ENCODE results near the gene WIF1. TPM values are rescaled to one million over a fixed set of nuclear protein-coding genes. Genes with fewer than 3 reads are reported as not detected.
A peak's percentile ranks its signal among the peaks of the same experiment; 100 is the strongest.

The WIF1 gene
- 27.3 TPM for total RNA-seq

GRCh38 chr12:65121049-65121955, at the start of gene WIF1:
TSS of gene WIF1 (minus strand) at chr12:65121305. CDS start at chr12:65121191, 114 bp downstream.
- TF ChIP-seq CTCF (IDR thresholded peaks at IDR 0.05): no peak
- TF ChIP-seq POLR2A (IDR thresholded peaks at IDR 0.05): no peak
- no peak for TF ChIP-seq POLR2AphosphoS5 (IDR thresholded peaks at IDR 0.05; ENCODE audit: insufficient read depth in 1 of 2, low read depth in 1 of 2)
- no peaks in the 10 kb centered on the region for H3K9me3 ChIP-seq
- DNase-seq (ENCODE audit: extremely low spot score in 2 of 2): no peak
- no peaks in the 10 kb centered on the region for H3K27me3 ChIP-seq
- no peaks in the 10 kb centered on the region for H3K36me3 ChIP-seq
- peaks cover 8% of the 10 kb centered on the region for H3K4me1 ChIP-seq
- intact Hi-C loops (cut with DNase I): no loop called here
- H3K27ac ChIP-seq: no peak within 1 kb of the TSS
- H3K4me3 ChIP-seq: peak within 1 kb of the TSS; percentile 26 to 51

GRCh38 chr12:65170209-65170881, 49.2 kb upstream of the WIF1 start:
- TF ChIP-seq CTCF (IDR thresholded peaks at IDR 0.05): no peak
- TF ChIP-seq POLR2AphosphoS5 (IDR thresholded peaks at IDR 0.05; ENCODE audit: insufficient read depth in 1 of 2, low read depth in 1 of 2): peak in 1 of 2 donors; percentile 53
- TF ChIP-seq POLR2A (IDR thresholded peaks at IDR 0.05): no peak
- intact Hi-C loops (cut with DNase I): no loop called here
- Histone ChIP-seq H3K4me3 (peak overlapping the region; percentile 58 to 75), H3K9me3 (no peaks in the 10 kb centered on the region), H3K4me1 (peaks cover 59% of the 10 kb centered on the region), H3K27ac (peak overlapping the region; percentile 87), H3K36me3 (peaks cover 0 to 6% of the 10 kb centered on the region in 2 donors), H3K27me3 (no peaks in the 10 kb centered on the region)
- DNase-seq (ENCODE audit: extremely low spot score in 2 of 2): peak in 1 of 2 donors; percentile 90

GRCh38 chr12:65169320-65170208, 48.5 kb upstream of the WIF1 start, which contains the start of gene LEMD3:
TSS of gene LEMD3 (plus strand) at chr12:65169583. CDS start at chr12:65169597, 14 bp downstream.
- H3K4me3 ChIP-seq: peak within 1 kb of the TSS; percentile 58 to 75
- intact Hi-C loops (cut with DNase I): no loop called here
- peak within 1 kb of the TSS; percentile 87 for H3K27ac ChIP-seq
- no peaks in the 10 kb centered on the region for H3K9me3 ChIP-seq
- H3K36me3 ChIP-seq: peaks cover 0 to 5% of the 10 kb centered on the region in 2 donors
- TF ChIP-seq POLR2AphosphoS5 (IDR thresholded peaks at IDR 0.05; ENCODE audit: insufficient read depth in 1 of 2, low read depth in 1 of 2) (peak; percentile 87 to 95), POLR2A (IDR thresholded peaks at IDR 0.05) (peak in 1 of 2 donors; percentile 80), CTCF (IDR thresholded peaks at IDR 0.05) (no peak)
- no peaks in the 10 kb centered on the region for H3K27me3 ChIP-seq
- peaks cover 52% of the 10 kb centered on the region for H3K4me1 ChIP-seq
- peak in 1 of 2 donors; percentile 94 for DNase-seq (ENCODE audit: extremely low spot score in 2 of 2)

GRCh38 chr12:65168681-65169319, 47.7 kb upstream of the WIF1 start:
- Histone ChIP-seq H3K27me3 (no peaks in the 10 kb centered on the region), H3K4me1 (peaks cover 44% of the 10 kb centered on the region), H3K9me3 (no peaks in the 10 kb centered on the region), H3K36me3 (no peaks in the 10 kb centered on the region), H3K27ac (peak overlapping the region; percentile 87), H3K4me3 (peak overlapping the region; percentile 58 to 75)
- DNase-seq (ENCODE audit: extremely low spot score in 2 of 2): no peak
- intact Hi-C loops (cut with DNase I): no loop called here
- TF ChIP-seq POLR2A (IDR thresholded peaks at IDR 0.05) (no peak), POLR2AphosphoS5 (IDR thresholded peaks at IDR 0.05; ENCODE audit: insufficient read depth in 1 of 2, low read depth in 1 of 2) (no peak), CTCF (IDR thresholded peaks at IDR 0.05) (no peak)
